DMS 273 (cell line): ENCODE data around the gene WDPCP.

Experiments
- DNase-seq: peaks from one replicate; lab custom pipeline; 2025; ENCODE audit not compliant: unreplicated experiment; lab: John Stamatoyannopoulos, UW

The WDPCP gene

DNA sequence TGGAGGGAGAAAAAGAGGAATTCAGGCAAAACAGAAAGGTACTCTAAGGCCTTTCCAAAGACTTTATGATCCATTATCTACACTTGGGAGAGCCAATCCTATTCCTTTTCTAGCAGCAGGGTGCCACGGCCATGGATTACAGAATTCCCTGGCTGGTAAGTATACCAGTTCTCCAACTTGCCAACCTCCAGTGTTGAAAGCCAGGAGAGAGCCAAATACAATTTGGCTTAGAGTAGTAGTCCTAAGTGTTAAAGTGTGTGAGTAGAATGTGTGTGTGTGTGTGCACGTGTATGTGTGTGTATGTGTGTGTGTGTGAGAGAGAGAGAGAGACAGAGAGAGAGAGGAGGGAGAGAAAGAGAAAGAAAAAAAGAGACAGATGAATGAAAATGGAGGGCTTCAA lies 43.3 kb downstream of the WDPCP start:
- DNase-seq: no peak

- DNase-seq: peak; percentile 39
These were observed 44.2 kb downstream of the WDPCP start for GRCh38 chr2:63544017-63544627.

GRCh38 chr2:63539416-63540162 lies 48.7 kb downstream of the WDPCP start:
- no peak for DNase-seq

GRCh38 chr2:63538390-63538789 lies 49.9 kb downstream of the WDPCP start:
- no peak for DNase-seq

GRCh38 chr2:63537306-63537705 lies 51.0 kb downstream of the WDPCP start:
- no peak for DNase-seq

- no peak for DNase-seq
These were observed 57.5 kb downstream of the WDPCP start for GRCh38 chr2:63530704-63531279.

GRCh38 chr2:63525905-63526304 lies 62.4 kb downstream of the WDPCP start:
- DNase-seq: no peak

GRCh38 chr2:63522950-63523349 lies 65.3 kb downstream of the WDPCP start:
- no peak for DNase-seq

- no peak for DNase-seq
These were observed 67.5 kb downstream of the WDPCP start for GRCh38 chr2:63520793-63521192.

- no peak for DNase-seq
These were observed 73.5 kb downstream of the WDPCP start for GRCh38 chr2:63514781-63515180.

- no peak for DNase-seq
These were observed 74.0 kb downstream of the WDPCP start for GRCh38 chr2:63514237-63514716.

DNA sequence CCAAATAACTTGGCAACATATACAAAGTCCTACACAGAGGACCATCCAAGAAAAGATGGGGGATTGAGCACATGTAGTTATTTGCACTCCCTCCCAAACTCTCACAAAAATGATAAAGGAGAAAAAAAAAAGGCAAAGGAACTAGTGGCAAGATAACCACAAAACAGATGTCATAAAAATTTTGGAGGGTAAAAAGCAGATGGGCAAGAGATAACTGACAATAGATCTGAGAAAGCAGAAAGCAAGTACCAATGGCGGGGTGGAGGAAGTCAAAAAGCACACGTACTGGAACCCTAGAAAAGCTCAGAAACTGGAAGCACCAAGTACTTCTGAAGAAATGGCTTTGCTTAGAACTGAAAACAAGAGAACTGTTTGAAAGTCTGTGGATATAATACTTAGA lies 82.0 kb downstream of the WDPCP start:
- DNase-seq: no peak

DNA sequence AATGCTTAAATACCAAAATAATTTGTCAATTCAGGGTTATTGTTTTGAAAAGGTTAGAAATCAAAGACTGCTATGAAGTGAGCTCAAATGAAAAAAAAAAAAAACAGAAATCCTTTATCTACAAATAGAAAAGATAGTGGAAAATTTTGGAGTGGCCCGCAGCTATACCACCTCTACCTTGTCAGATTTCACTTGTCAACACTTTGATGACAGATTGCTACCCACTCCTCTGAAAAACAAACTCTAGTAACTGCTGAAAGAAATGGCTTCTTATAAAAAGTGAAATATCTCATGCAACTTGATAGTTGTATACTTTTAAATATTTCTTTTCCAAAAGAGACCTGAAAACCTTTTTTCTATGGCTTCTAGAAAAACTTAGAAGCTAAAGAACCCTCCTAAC lies 84.5 kb downstream of the WDPCP start:
- no peak for DNase-seq

- DNase-seq: no peak
These were observed 87.9 kb downstream of the WDPCP start for GRCh38 chr2:63500398-63500797.

GRCh38 chr2:63497576-63497975 lies 90.7 kb downstream of the WDPCP start:
- DNase-seq: no peak

DNA sequence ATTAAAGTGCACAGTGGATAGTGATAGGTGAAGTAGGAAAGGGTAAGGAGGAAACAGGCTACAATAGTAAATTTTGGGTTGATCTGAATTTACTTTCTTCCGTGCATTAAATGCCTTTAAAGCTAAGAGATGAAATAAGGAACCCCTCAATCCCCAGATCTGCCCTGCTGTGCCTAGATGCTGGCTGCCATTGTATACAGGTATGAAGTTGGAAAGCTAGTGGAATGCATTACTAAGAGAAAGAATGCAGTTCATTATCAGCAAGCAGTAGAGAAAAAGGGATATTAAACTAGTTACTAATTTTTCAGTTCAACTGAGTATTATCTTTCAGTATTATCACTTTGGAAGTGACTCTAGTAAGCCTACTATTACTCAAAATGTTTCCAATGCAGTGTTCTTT lies 93.3 kb downstream of the WDPCP start:
- no peak for DNase-seq

DNA sequence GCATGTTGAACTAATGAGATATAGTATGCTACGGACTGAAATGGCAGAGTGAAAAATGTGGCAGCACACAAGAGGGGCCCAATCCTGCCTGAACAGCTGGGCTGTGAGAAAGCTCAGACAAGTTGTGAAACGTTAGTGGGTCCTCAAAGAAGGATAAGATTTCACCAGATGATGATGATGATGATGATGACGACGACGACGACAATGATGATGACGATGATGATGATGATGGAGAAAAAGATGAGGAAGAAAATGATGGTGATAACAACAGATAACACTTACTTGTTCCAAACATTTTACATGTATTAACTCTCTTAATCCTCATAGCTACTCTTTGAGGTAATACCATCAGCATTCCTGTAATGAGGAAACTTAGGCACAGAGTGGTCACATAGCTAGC lies 94.2 kb downstream of the WDPCP start:
- DNase-seq: no peak

- DNase-seq: peak; percentile 33
These were observed 100.1 kb downstream of the WDPCP start for GRCh38 chr2:63488118-63488713.

GRCh38 chr2:63486861-63487290 lies 101.4 kb downstream of the WDPCP start:
- DNase-seq: no peak

DNA sequence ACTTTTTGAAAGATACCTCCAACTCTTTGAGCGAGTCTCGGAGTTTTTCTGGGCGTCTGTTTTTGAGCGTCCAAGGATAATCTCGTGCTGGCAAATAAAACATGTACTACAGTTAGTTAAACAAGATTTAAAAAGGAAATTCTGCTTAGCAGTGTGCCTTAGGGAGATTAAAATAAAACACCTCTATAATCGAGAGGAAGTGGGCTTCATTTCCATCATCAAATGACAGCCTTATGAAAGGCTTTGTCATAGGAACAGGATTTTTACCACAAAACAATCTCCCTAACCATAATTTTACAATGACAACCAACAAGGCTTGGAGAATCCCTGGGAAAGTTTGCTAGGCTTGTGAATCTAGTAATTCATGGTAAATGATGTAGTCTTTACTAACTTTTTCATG lies 103.4 kb downstream of the WDPCP start:
- DNase-seq: no peak

- DNase-seq: no peak
These were observed 103.8 kb downstream of the WDPCP start for GRCh38 chr2:63484481-63484880.

- DNase-seq: no peak
These were observed 110.6 kb downstream of the WDPCP start for GRCh38 chr2:63477686-63478085.
